AG04450 (cell line): ENCODE results near the gene SCAF8. TPM values are rescaled to one million over a fixed set of nuclear protein-coding genes. Genes with fewer than 3 reads are reported as not detected.
"Not testable (repeated sequence)": the region's sequence is repeated elsewhere in the genome, so short reads cannot be mapped to it uniquely, and the experiment has no call there.

Source experiments
- CTCF ChIA-PET: fragments of 300-600, 350-600 bp; formaldehyde crosslinking; extraction: SDS; loops from one replicate; lab custom pipeline; 2022; ENCODE audit warnings: antibody characterized with exemption, inconsistent platforms; lab: Charles Lee
- POLR2A ChIA-PET: fragments of 350-600 bp; formaldehyde crosslinking; extraction: SDS; loops from one replicate; lab custom pipeline; 2021; ENCODE audit warnings: antibody characterized with exemption, inconsistent platforms; lab: Yijun Ruan, JAX
- DNase-seq: peaks from one replicate; pipeline ENCODE4 v3.0.0-alpha.2; 2011; ENCODE audit warnings: low read depth, low spot score
- H3K27ac ChIP-seq: one replicate; pipeline ENCODE4 v1.5.1; 2012; ENCODE audit warnings: low read depth, low read length, control low read depth
- H3K27me3 ChIP-seq: one replicate; pipeline ENCODE4 v1.6.0; 2012; ENCODE audit warnings: low read length; ENCODE audit not compliant: control insufficient read depth, insufficient read depth
- H3K4me3 ChIP-seq: 2 replicates; pipeline ENCODE4 v1.5.1; 2011; ENCODE audit warnings: mild to moderate bottlenecking, low read depth, low read length, control low read depth
- H3K9me3 ChIP-seq: 2 replicates; pipeline ENCODE4 v1.5.1; 2012; ENCODE audit warnings: low read length; ENCODE audit not compliant: control insufficient read depth, insufficient read depth
- CTCF ChIP-seq: IDR thresholded peaks from 2 replicates; pipeline ENCODE4 v1.5.1; 2011; ENCODE audit warnings: low read depth, low read length, control low read depth, inconsistent platforms
- polyA plus RNA-seq: library from polyadenylated mRNA; depleted of rRNA; stranded (reverse); fragments of >200 nt; gene quantifications from 2 replicates; pipeline ENCODE4 v1.2.3, GENCODE V29; 2011

The SCAF8 gene
- polyA plus RNA-seq, 1 experiment = 29.2 TPM

- 0 out of 2 replicates have a peak, but pooled peaks have one; percentile 13 for TF ChIP-seq CTCF
- POLR2A ChIA-PET = no interaction called here
- Histone ChIP-seq H3K9me3 (no peaks in the 10 kb centered on the region), H3K27ac (no peak overlapping the region), H3K27me3 (peaks cover 16% of the 10 kb centered on the region), H3K4me3 (no peak overlapping the region)
- no peak for DNase-seq
- CTCF ChIA-PET = no interaction called here
Measured at GRCh38 chr6:154705471-154706113, 27.6 kb upstream of the SCAF8 start.

GRCh38 chr6:154706389-154706788 is 26.8 kb upstream of the SCAF8 start:
- no peak for TF ChIP-seq CTCF
- peaks cover 12% of the 10 kb centered on the region for H3K27me3 ChIP-seq
- no peak overlapping the region for H3K27ac ChIP-seq
- ChIA-PET CTCF (no interaction called here), POLR2A (no interaction called here)
- no peak overlapping the region for H3K4me3 ChIP-seq
- H3K9me3 ChIP-seq = no peaks in the 10 kb centered on the region
- no peak for DNase-seq

- ChIA-PET POLR2A (no interaction called here), CTCF (no interaction called here)
- TF ChIP-seq CTCF = no peak
- Histone ChIP-seq H3K9me3 (no peaks in the 10 kb centered on the region), H3K4me3 (no peak overlapping the region), H3K27ac (no peak overlapping the region), H3K27me3 (peaks cover 20% of the 10 kb centered on the region)
- DNase-seq = no peak
Measured at GRCh38 chr6:154709621-154710020, 23.6 kb upstream of the SCAF8 start.

GRCh38 chr6:154710689-154711088 is 22.5 kb upstream of the SCAF8 start:
- peaks cover 17% of the 10 kb centered on the region for H3K27me3 ChIP-seq
- no peak overlapping the region for H3K27ac ChIP-seq
- ChIA-PET CTCF (no interaction called here), POLR2A (no interaction called here)
- no peak overlapping the region for H3K4me3 ChIP-seq
- DNase-seq = no peak
- no peak for TF ChIP-seq CTCF
- H3K9me3 ChIP-seq = no peaks in the 10 kb centered on the region

GRCh38 chr6:154715446-154715845 is 17.8 kb upstream of the SCAF8 start:
- no peak for DNase-seq
- H3K4me3 ChIP-seq = no peak overlapping the region
- CTCF ChIA-PET = no interaction called here
- peaks cover 17% of the 10 kb centered on the region for H3K27me3 ChIP-seq
- H3K27ac ChIP-seq = no peak overlapping the region
- TF ChIP-seq CTCF = no peak
- H3K9me3 ChIP-seq = peaks cover 10% of the 10 kb centered on the region
- POLR2A ChIA-PET = interaction anchor here (0.6 kb wide), 1 partner anchor 37 kb away, joined by 3 read pairs; no protein-coding TSS in a partner anchor

- peaks cover 17% of the 10 kb centered on the region for H3K9me3 ChIP-seq
- CTCF ChIA-PET, DNase-seq, H3K27ac ChIP-seq, POLR2A ChIA-PET, H3K4me3 ChIP-seq: not testable (repeated sequence)
- peaks cover 17% of the 10 kb centered on the region for H3K27me3 ChIP-seq
Measured at GRCh38 chr6:154716350-154716749, 16.9 kb upstream of the SCAF8 start.
